Panc1 (cell line): ENCODE measurements around the gene CIAO3.

Experiments used
- CTCF ChIP-seq: fragments of 450-650 bp; IDR thresholded peaks from 2 replicates; pipeline ENCODE4 v1.5.1; 2017; ENCODE audit warnings: mild to moderate bottlenecking
- POLR2AphosphoS5 ChIP-seq: IDR thresholded peaks from 2 replicates; pipeline ENCODE4 v1.6.1; 2012; ENCODE audit warnings: mild to moderate bottlenecking, low read depth, low read length, moderate library complexity
- SIN3A ChIP-seq: IDR thresholded peaks from 2 replicates; pipeline ENCODE4 v1.6.1; 2012; ENCODE audit warnings: low read depth, mild to moderate bottlenecking, low read length, moderate library complexity, borderline replicate concordance; ENCODE audit not compliant: insufficient read depth
- TCF7L2 ChIP-seq: IDR thresholded peaks from 2 replicates; pipeline ENCODE4 v1.6.1; 2011; ENCODE audit warnings: mild to moderate bottlenecking, low read depth, low read length, inconsistent platforms

GRCh38 chr16:782258-782657 lies 41.5 kb upstream of the CIAO3 start:
- TF ChIP-seq SIN3A (no peak), CTCF (no peak), TCF7L2 (no peak), POLR2AphosphoS5 (no peak)
